Forelimb muscle (tissue), 1 donor: ENCODE data around the gene FCGR3A. TPM values are rescaled to one million over a fixed set of nuclear protein-coding genes. Genes with fewer than 3 reads are reported as not detected.

Experiments
- DNase-seq: peaks from one replicate; pipeline ENCODE4 v3.0.0-alpha.2; 2013; ENCODE audit warnings: low read depth
- polyA plus RNA-seq: library from polyadenylated mRNA; unstranded; fragments of 120-200 nt; gene quantifications from one replicate; pipeline ENCODE4 v1.2.1, GENCODE V29; 2013; ENCODE audit not compliant: insufficient read length

FCGR3A gene
- polyA plus RNA-seq, 1 donor = 0.81 TPM

DNA sequence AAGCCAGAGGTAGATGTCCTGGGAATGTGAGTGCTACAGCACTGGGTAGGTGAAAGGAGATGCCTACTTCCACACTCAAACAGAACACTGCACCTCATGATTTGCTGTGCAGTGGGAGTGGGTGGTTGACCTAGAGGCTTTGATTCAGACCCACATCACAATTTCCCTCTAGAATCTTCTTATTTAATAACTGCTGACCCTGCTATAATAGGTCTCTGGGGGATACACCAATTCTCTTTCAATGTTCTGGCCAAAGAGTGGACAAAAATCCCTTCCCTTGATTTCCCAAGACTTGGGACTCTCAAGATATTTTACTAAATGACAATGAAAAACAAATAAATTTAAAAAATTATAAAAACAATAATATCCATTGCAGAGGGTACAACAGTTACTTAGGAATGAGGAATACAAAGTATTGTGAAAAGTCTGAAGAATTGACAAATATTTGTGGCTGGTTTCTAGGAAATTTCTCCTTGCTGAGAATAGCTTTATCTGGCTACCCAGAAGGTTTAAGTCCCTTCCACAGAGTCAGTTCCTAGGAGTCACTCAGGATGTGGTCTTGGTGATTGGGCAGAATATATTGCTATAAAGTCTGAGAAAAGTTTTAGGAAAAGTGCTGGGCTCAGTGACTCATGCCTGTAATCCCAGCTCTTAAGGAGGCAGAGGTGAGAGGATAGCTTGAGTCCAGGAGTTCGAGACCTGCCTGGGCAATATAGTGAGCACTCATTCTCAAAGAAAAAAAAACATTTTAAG, 46.8 kb downstream of the FCGR3A start:
- DNase-seq = no peak

DNA sequence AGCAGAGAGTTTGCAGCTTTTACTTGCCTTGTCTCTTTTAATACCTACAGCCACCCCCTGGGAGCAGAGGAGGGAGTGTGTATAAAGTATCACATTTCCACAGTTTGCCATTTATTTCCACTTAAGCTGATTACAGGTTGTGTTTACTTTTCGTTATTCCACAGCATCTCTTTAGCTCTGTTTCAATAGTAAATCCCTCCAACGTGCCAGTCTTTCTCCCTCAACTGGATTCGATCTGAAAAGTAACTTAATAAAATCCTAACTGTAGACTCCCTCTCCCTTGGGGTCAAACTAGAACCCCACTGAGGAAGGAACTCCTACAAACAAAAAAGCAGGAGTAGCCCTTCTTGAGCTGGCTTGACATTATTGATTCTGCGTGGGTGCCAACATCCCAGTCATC, 47.4 kb downstream of the FCGR3A start:
- DNase-seq = no peak

GRCh38 chr1:161501234-161501633, 48.4 kb downstream of the FCGR3A start:
- no peak for DNase-seq

GRCh38 chr1:161499099-161500039, 50.2 kb downstream of the FCGR3A start:
- no peak for DNase-seq

DNA sequence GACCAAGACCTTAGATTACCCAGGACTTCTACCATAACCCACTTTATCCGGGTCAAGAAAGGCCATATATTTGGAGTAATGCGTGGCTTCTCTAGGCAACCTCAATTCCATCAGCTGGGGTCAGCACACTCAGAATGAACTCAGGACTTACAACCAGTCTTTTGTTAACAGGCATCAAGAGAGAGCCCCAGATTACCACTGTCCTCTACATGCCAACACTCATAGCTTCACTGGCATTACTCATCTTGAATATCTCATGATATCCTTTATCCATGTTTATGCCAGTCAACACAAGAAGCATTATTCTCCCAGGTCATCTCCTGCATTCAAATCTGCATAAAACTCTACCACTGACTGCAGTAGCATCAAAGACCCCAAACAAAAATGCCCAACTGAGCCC, 51.0 kb downstream of the FCGR3A start:
- no peak for DNase-seq

DNA sequence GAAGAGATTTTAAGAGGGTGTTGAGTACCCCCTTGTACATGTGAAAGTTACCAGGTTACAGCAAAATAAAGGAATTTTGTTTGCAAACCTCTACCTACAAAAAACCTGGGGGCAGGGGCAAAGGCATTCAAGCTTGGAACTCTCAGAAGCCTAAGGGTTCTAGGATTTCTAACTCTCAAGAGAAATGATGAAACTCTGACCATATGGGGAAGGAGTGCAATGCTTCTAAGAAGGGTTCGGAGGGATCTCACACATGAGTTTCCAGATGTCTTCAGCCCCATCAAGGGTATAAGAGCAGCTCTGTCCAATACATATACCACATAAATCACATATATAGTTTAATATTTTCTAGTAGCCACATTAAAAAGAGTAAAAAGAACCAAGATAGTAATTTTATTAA, 51.7 kb downstream of the FCGR3A start:
- DNase-seq = no peak

DNA sequence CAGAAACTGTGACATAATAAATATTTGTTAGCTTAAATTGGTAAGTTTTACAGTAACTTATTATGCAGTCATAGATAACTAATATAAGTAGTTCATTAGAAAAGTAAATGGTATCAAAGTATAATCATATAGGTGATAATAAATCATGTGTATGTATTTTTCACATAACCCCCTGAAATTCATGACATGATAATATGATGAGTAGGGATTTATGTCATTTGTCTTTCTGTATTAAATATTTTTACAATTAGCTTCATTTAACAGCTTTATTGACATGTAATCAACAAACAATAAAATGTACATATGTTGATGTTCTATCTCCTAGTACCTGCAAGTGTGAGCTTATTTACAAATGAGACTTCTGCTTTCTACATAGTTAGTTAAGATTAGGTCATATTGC, 54.1 kb downstream of the FCGR3A start:
- DNase-seq = no peak

- DNase-seq = no peak
Measured at GRCh38 chr1:161494091-161494735, 55.4 kb downstream of the FCGR3A start.

DNA sequence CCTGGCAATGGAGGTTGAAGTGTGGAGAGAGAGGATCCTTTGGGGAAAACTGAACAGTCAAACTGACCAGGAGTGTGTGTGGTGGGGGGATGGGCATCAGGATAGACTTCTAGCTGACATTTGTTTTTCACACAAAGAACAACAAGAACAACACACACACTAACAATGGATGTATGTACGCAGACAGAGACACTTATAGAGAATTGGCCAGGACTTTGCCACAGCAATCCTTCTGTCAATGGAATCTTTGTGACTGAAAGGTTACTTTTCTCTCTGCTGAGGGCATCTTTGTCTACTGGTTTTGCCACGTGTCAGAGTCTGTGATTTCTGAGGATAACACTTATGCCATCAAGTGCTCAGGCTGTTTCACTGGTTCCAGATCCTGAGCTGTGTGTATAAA, 56.8 kb downstream of the FCGR3A start:
- DNase-seq = no peak

Other genes with a start within 250 kb of the FCGR3A start
- 12.5 TPM for gene MPZ, start 239.8 kb downstream of the FCGR3A start, polyA plus RNA-seq
- 117 TPM for gene SDHC, start 235.4 kb downstream of the FCGR3A start, polyA plus RNA-seq
- 1.8 TPM for gene CFAP126, start 181.9 kb downstream of the FCGR3A start, polyA plus RNA-seq
- gene FCGR2A, start 44.4 kb downstream of the FCGR3A start, polyA plus RNA-seq = 3.6 TPM
- 0.57 TPM for gene HSPA6, start 25.3 kb downstream of the FCGR3A start, polyA plus RNA-seq
- 0.33 TPM for gene FCGR3B, start 81.4 kb upstream of the FCGR3A start, polyA plus RNA-seq
- gene FCGR2B, start 113.3 kb upstream of the FCGR3A start, polyA plus RNA-seq = 0.16 TPM
- 0.27 TPM for gene FCRLA, start 157.4 kb upstream of the FCGR3A start, polyA plus RNA-seq
- gene FCRLB, start 171.7 kb upstream of the FCGR3A start, polyA plus RNA-seq = 0.40 TPM
- gene DUSP12, start 200.0 kb upstream of the FCGR3A start, polyA plus RNA-seq = 24.2 TPM
- 15.5 TPM for gene ATF6, start 216.5 kb upstream of the FCGR3A start, polyA plus RNA-seq